Peyer's patch (tissue), 4 donors: Measurements from ENCODE around the gene EIF4E1B. TPM values are rescaled to one million over a fixed set of nuclear protein-coding genes. Genes with fewer than 3 reads are reported as not detected.
A peak's percentile ranks its signal among the peaks of the same experiment; 100 is the strongest.

Experiments
- DNase-seq, 3 donors: peaks; one replicate each; pipeline ENCODE4 v3.0.0-alpha.2; 2017 to 2019
- H3K27ac ChIP-seq, 4 donors: fragments of 200-600 bp; sonication (generic); one replicate each; pipeline ENCODE4 v1.5.1; 2016 to 2019
- H3K27me3 ChIP-seq, 2 donors: fragments of 200-600 bp; sonication (generic); one replicate each; pipeline ENCODE4 v1.5.1; 2019
- H3K36me3 ChIP-seq, 3 donors: fragments of 200-600 bp; sonication (generic); one replicate each; pipeline ENCODE4 v1.5.1; 2016 to 2019
- H3K4me1 ChIP-seq, 4 donors: fragments of 200-600 bp; sonication (generic); one replicate each; pipeline ENCODE4 v1.5.1; 2016 to 2019
- H3K4me3 ChIP-seq, 4 donors: fragments of 200-600 bp; sonication (generic); 1 replicate in 3 of 4; 2 replicates in 1 of 4; pipeline ENCODE4 v1.5.1; 2016 to 2019; ENCODE audit warnings: mild to moderate bottlenecking in 1 of 4
- H3K9me3 ChIP-seq, 4 donors: fragments of 200-600 bp; sonication (generic); one replicate each; pipeline ENCODE4 v1.5.1; 2016 to 2019; ENCODE audit warnings: mild to moderate bottlenecking in 1 of 4
- CTCF ChIP-seq, 6 experiments: fragments of 450-650 bp in 4 of 6; fragments of 200-600 bp in 2 of 6; sonication (generic) in 1 of 6; IDR thresholded peaks; one replicate each; pipeline ENCODE4 v1.5.1; 2017 to 2019; ENCODE audit warnings: antibody characterized with exemption in 6 of 6, mild to moderate bottlenecking in 3 of 6, moderate library complexity in 1 of 6
- POLR2A ChIP-seq, 2 donors: fragments of 450-650 bp; IDR thresholded peaks; one replicate each; pipeline ENCODE4 v1.5.1; 2017; ENCODE audit warnings: antibody characterized with exemption in 2 of 2, mild to moderate bottlenecking in 2 of 2, moderate library complexity in 2 of 2
- total RNA-seq, 4 donors: library from RNA; depleted of rRNA; stranded (reverse); fragments of >200 nt; gene quantifications; one replicate each; pipeline ENCODE4 v1.1.0, GENCODE V29; 2016

EIF4E1B gene
- total RNA-seq, 4 donors from 2014 or later: not detected

GRCh38 chr5:176660860-176661641 is 30.6 kb downstream of the EIF4E1B start:
- H3K4me3 ChIP-seq: no peak overlapping the region
- no peaks in the 10 kb centered on the region for H3K27me3 ChIP-seq
- peak; percentile 59 to 88 (median 80) for DNase-seq
- H3K4me1 ChIP-seq: peaks cover 0 to 21% (median 15%) of the 10 kb centered on the region in 4 donors
- H3K27ac ChIP-seq: no peak overlapping the region
- peaks cover 0 to 9% (median 0%) of the 10 kb centered on the region in 3 donors for H3K36me3 ChIP-seq
- TF ChIP-seq CTCF (IDR thresholded peaks at IDR 0.05) (peak; percentile 78 to 98 (median 88)), POLR2A (IDR thresholded peaks at IDR 0.05) (peak in 1 of 2 donors; percentile 6)
- no peaks in the 10 kb centered on the region for H3K9me3 ChIP-seq

- no peak for DNase-seq
- TF ChIP-seq CTCF (IDR thresholded peaks at IDR 0.05) (no peak), POLR2A (IDR thresholded peaks at IDR 0.05) (no peak)
Measured at GRCh38 chr5:176661676-176662075, 31.2 kb downstream of the EIF4E1B start.

GRCh38 chr5:176662371-176663333 is 32.2 kb downstream of the EIF4E1B start:
- no peaks in the 10 kb centered on the region for H3K36me3 ChIP-seq
- peaks cover 0 to 21% (median 15%) of the 10 kb centered on the region in 4 donors for H3K4me1 ChIP-seq
- TF ChIP-seq POLR2A (IDR thresholded peaks at IDR 0.05): no peak
- TF ChIP-seq CTCF (IDR thresholded peaks at IDR 0.05): no peak
- H3K27me3 ChIP-seq: no peaks in the 10 kb centered on the region
- no peak overlapping the region for H3K27ac ChIP-seq
- H3K4me3 ChIP-seq: no peak overlapping the region
- H3K9me3 ChIP-seq: no peaks in the 10 kb centered on the region
- DNase-seq: no peak

More at GRCh38 chr5:176661676-176662075, 31.2 kb downstream of the EIF4E1B start:
- Histone ChIP-seq H3K9me3 (no peaks in the 10 kb centered on the region), H3K4me3 (no peak overlapping the region), H3K27ac (no peak overlapping the region), H3K36me3 (peaks cover 0 to 7% (median 0%) of the 10 kb centered on the region in 3 donors), H3K27me3 (no peaks in the 10 kb centered on the region), H3K4me1 (peaks cover 0 to 21% (median 15%) of the 10 kb centered on the region in 4 donors)

GRCh38 chr5:176663566-176663965 is 33.1 kb downstream of the EIF4E1B start:
- Histone ChIP-seq H3K36me3 (no peaks in the 10 kb centered on the region), H3K4me3 (no peak overlapping the region), H3K27me3 (no peaks in the 10 kb centered on the region), H3K9me3 (no peaks in the 10 kb centered on the region), H3K4me1 (peaks cover 0 to 16% (median 10%) of the 10 kb centered on the region in 4 donors), H3K27ac (no peak overlapping the region)
- TF ChIP-seq CTCF (IDR thresholded peaks at IDR 0.05) (no peak), POLR2A (IDR thresholded peaks at IDR 0.05) (no peak)
- no peak for DNase-seq

- H3K27ac ChIP-seq: no peak overlapping the region
- no peaks in the 10 kb centered on the region for H3K27me3 ChIP-seq
- TF ChIP-seq CTCF (IDR thresholded peaks at IDR 0.05) (no peak), POLR2A (IDR thresholded peaks at IDR 0.05) (no peak)
- H3K4me3 ChIP-seq: no peak overlapping the region
- H3K4me1 ChIP-seq: peaks cover 0 to 7% (median 3%) of the 10 kb centered on the region in 4 donors
- DNase-seq: no peak
- H3K9me3 ChIP-seq: no peaks in the 10 kb centered on the region
- no peaks in the 10 kb centered on the region for H3K36me3 ChIP-seq
Measured at GRCh38 chr5:176664479-176664878, 34.0 kb downstream of the EIF4E1B start.
